Thyroid gland (tissue), 4 donors: ENCODE measurements around the gene LDLR.

Experiments used
- CTCF ChIP-seq, 6 experiments: fragments of 200-600 bp in 3 of 6; fragments of 450-650 bp in 3 of 6; sonication (generic) in 3 of 6; IDR thresholded peaks; one replicate each; pipeline ENCODE4 v1.5.1; 2016 to 2019; ENCODE audit warnings: antibody characterized with exemption in 6 of 6, mild to moderate bottlenecking in 2 of 6, inconsistent platforms in 1 of 6, moderate library complexity in 1 of 6
- POLR2A ChIP-seq, 2 donors: fragments of 450-650 bp; IDR thresholded peaks; one replicate each; pipeline ENCODE4 v1.6.1; 2017; ENCODE audit warnings: antibody characterized with exemption in 2 of 2, mild to moderate bottlenecking in 2 of 2, moderate library complexity in 1 of 2

- TF ChIP-seq CTCF (IDR thresholded peaks at IDR 0.05) (peak in 1 of 6 experiments; percentile 2), POLR2A (IDR thresholded peaks at IDR 0.05) (no peak)
Observed at GRCh38 chr19:11096210-11096841, 7.1 kb downstream of the LDLR start.
